K562 (cell line): ENCODE measurements around the gene CMTM1. TPM values are rescaled to one million over a fixed set of nuclear protein-coding genes. Genes with fewer than 3 reads are reported as not detected.
A peak's percentile ranks its signal among the peaks of the same experiment; 100 is the strongest.

ENCODE experiments used
- ARID1B ChIP-seq: fragments of 450-650 bp; IDR thresholded peaks from 2 replicates; pipeline ENCODE4 v1.6.1; 2016; ENCODE audit warnings: antibody characterized with exemption, mild to moderate bottlenecking, inconsistent platforms
- BRCA1 ChIP-seq, 2 experiments: fragments of 450-650 bp in 1 of 2; sonication (generic) in 1 of 2; formaldehyde crosslinking in 1 of 2; IDR thresholded peaks; 2 replicates each; pipeline versions ENCODE4 v1.5.0 to v1.6.1; 2017 to 2020; ENCODE audit warnings: mild to moderate bottlenecking in 1 of 2, missing genetic modification reagents in 1 of 2
- DPF2 ChIP-seq: fragments of 450-650 bp; IDR thresholded peaks from 2 replicates; pipeline ENCODE4 v1.6.1; 2016
- E2F6 ChIP-seq, 2 experiments: IDR thresholded peaks; 2 replicates each; pipeline ENCODE4 v1.6.1; 2011; ENCODE audit warnings: borderline replicate concordance in 1 of 2, control low read depth in 1 of 2, low read depth in 1 of 2, low read length in 1 of 2, mild to moderate bottlenecking in 1 of 2, mixed read lengths in 1 of 2, moderate library complexity in 1 of 2; ENCODE audit not compliant: insufficient read depth in 1 of 2, insufficient read length in 1 of 2, poor library complexity in 1 of 2, severe bottlenecking in 1 of 2; ENCODE audit errors: extremely low read depth in 1 of 2
- KDM4B ChIP-seq, 2 experiments: fragments of 450-650 bp in 1 of 2; sonication (generic) in 1 of 2; IDR thresholded peaks; 2 replicates each; pipeline ENCODE4 v1.6.1; 2016 to 2017; ENCODE audit warnings: borderline replicate concordance in 2 of 2, antibody characterized with exemption in 1 of 2, low read depth in 1 of 2, mild to moderate bottlenecking in 1 of 2
- LARP7 ChIP-seq: fragments of 450-650 bp; IDR thresholded peaks from 2 replicates; pipeline ENCODE4 v1.6.1; 2016
- NFATC3 ChIP-seq: fragments of 450-650 bp; IDR thresholded peaks from 2 replicates; pipeline ENCODE4 v1.6.1; 2017; ENCODE audit warnings: mild to moderate bottlenecking
- PHF20 ChIP-seq: fragments of 450-650 bp; IDR thresholded peaks from 2 replicates; pipeline ENCODE4 v1.6.1; 2018; ENCODE audit not compliant: partially characterized antibody
- RHOXF2B ChIP-seq: fragments of 250-450 bp; sonication (Bioruptor Pico); conservative IDR thresholded peaks from 2 replicates; pipeline ENCODE4 v1.5.1; 2021
- SETDB1 ChIP-seq: IDR thresholded peaks from one replicate; pipeline ENCODE4 v1.6.1; 2012; ENCODE audit warnings: low read length, control low read depth, inconsistent platforms
- SREBF1 ChIP-seq: fragments of 150-350 bp; IDR thresholded peaks from 2 replicates; pipeline ENCODE4 v1.6.1; 2014; ENCODE audit warnings: antibody characterized with exemption, low read depth, low read length, borderline replicate concordance
- U2AF1 ChIP-seq: fragments of 200-400 bp; formaldehyde crosslinking; optimal IDR thresholded peaks from 2 replicates; pipeline ENCODE3; 2017; ENCODE audit warnings: mild to moderate bottlenecking, low read depth, low read length, moderate library complexity
- YBX1 ChIP-seq: fragments of 450-650 bp; IDR thresholded peaks from 2 replicates; pipeline ENCODE4 v1.7.1; 2016; ENCODE audit warnings: mild to moderate bottlenecking
- ZBTB40 ChIP-seq, 2 experiments: fragments of 450-650 bp in 1 of 2; sonication (generic) in 1 of 2; formaldehyde crosslinking in 1 of 2; IDR thresholded peaks; 2 replicates each; pipeline versions ENCODE4 v1.7.1 to v1.9.0; 2016 to 2022; ENCODE audit warnings: inconsistent platforms in 1 of 2, mild to moderate bottlenecking in 1 of 2, missing genetic modification reagents in 1 of 2
- ZFPM2 ChIP-seq: fragments of 250-450 bp; sonication (Bioruptor Pico); IDR thresholded peaks from 2 replicates; pipeline ENCODE4 v1.5.1; 2022; ENCODE audit warnings: mild to moderate bottlenecking
- ZNF274 ChIP-seq: IDR thresholded peaks from 2 replicates; pipeline ENCODE4 v1.6.1; 2011; ENCODE audit warnings: low read depth, mild to moderate bottlenecking, low read length, moderate library complexity, borderline replicate concordance
- ZNF3 ChIP-seq: fragments of 250-450 bp; sonication (Bioruptor Pico); IDR thresholded peaks from 2 replicates; pipeline ENCODE4 v1.5.0; 2021; ENCODE audit warnings: mild to moderate bottlenecking, moderate library complexity
- ZNF408 ChIP-seq: fragments of 250-450 bp; sonication (Bioruptor Pico); IDR thresholded peaks from 2 replicates; pipeline ENCODE4 v1.4.0; 2020; ENCODE audit warnings: low read depth, mild to moderate bottlenecking, moderate library complexity
- ZNF668 ChIP-seq: fragments of 250-450 bp; sonication (Bioruptor Pico); IDR thresholded peaks from 2 replicates; pipeline ENCODE4 v1.8.0; 2022; ENCODE audit warnings: mild to moderate bottlenecking, inconsistent platforms
- polyA plus RNA-seq, 8 experiments: library from polyadenylated mRNA; depleted of rRNA in 4 of 8; stranded (reverse) in 5 of 8; unstranded in 3 of 8; fragments of >200 nt; fragmentation: Nextera tagmentation in 2 of 8; fragmentation: Illumina TruSeq in 1 of 8; extraction: Ambion mirVana in 2 of 8; extraction: Trizol in 1 of 8; gene quantifications; 2 replicates each; pipeline versions ENCODE4 v1.2.1 to v1.2.3, GENCODE V29; 2011 to 2014; ENCODE audit warnings: inconsistent platforms in 1 of 8, missing spikeins in 1 of 8
- total RNA-seq, 7 experiments: library from RNA; depleted of rRNA in 6 of 7; stranded (reverse); fragments of >200 nt in 6 of 7; fragmentation: Illumina TruSeq in 2 of 7; extraction: Trizol in 2 of 7; gene quantifications; 2 replicates each; pipeline versions ENCODE4 v1.2.1 to v1.2.3, GENCODE V29; 2011 to 2021; ENCODE audit warnings: low replicate concordance in 1 of 7

The CMTM1 gene
- total and polyA plus RNA-seq, 9 of the 15 experiments (the other 6 are each of a cell fraction or from before 2014, with no cell fraction given) = 0.25 to 2.6 (median 1.1) TPM; not detected in 2

GRCh38 chr16:66604376-66605176, 38.3 kb downstream of the CMTM1 start, which contains the start of gene CMTM3 (continued):
- TF ChIP-seq ZBTB40 (IDR thresholded peaks at IDR 0.05) (no peak), ZBTB40 (CRISPR knock-in tag; IDR thresholded peaks at IDR 0.05) (no peak), RHOXF2B (CRISPR knock-in tag) (no peak), E2F6 (IDR thresholded peaks at IDR 0.05; ENCODE audit: borderline replicate concordance in 1 of 2, extremely low read depth in 1 of 2, insufficient read depth in 1 of 2, insufficient read length in 1 of 2, low read depth in 1 of 2, low read length in 1 of 2, poor library complexity in 1 of 2, severe bottlenecking in 1 of 2) (peak in 1 of 2 experiments; percentile 50), ZNF274 (no peak), YBX1 (no peak), SREBF1 (no peak), NFATC3 (no peak), DPF2 (no peak), ZNF3 (no peak), PHF20 (no peak), ZFPM2 (CRISPR knock-in tag) (no peak), BRCA1 (IDR thresholded peaks at IDR 0.05) (no peak), BRCA1 (CRISPR knock-in tag; IDR thresholded peaks at IDR 0.05) (no peak), ARID1B (no peak), ZNF408 (CRISPR knock-in tag) (no peak), LARP7 (no peak), KDM4B (IDR thresholded peaks at IDR 0.05; ENCODE audit: borderline replicate concordance in 2 of 2, low read depth in 1 of 2) (no peak), ZNF668 (CRISPR knock-in tag) (no peak), SETDB1 (no peak), U2AF1 (no peak)
